ENCODE data around the gene RAP1GAP. TPM values are rescaled to one million over a fixed set of nuclear protein-coding genes. Genes with fewer than 3 reads are reported as not detected.
"Not testable (repeated sequence)": the region's sequence is repeated elsewhere in the genome, so short reads cannot be mapped to it uniquely, and the experiment has no call there.

RAP1GAP gene
- total RNA-seq, 1 donor from 2014 or later = 3.0 TPM

- ATAC-seq = no peak
These were observed 100.3 kb downstream of the RAP1GAP start for GRCh38 chr1:21568809-21569385.

GRCh38 chr1:21568006-21568746 is 101.0 kb downstream of the RAP1GAP start:
- peak; percentile 36 for ATAC-seq

DNA sequence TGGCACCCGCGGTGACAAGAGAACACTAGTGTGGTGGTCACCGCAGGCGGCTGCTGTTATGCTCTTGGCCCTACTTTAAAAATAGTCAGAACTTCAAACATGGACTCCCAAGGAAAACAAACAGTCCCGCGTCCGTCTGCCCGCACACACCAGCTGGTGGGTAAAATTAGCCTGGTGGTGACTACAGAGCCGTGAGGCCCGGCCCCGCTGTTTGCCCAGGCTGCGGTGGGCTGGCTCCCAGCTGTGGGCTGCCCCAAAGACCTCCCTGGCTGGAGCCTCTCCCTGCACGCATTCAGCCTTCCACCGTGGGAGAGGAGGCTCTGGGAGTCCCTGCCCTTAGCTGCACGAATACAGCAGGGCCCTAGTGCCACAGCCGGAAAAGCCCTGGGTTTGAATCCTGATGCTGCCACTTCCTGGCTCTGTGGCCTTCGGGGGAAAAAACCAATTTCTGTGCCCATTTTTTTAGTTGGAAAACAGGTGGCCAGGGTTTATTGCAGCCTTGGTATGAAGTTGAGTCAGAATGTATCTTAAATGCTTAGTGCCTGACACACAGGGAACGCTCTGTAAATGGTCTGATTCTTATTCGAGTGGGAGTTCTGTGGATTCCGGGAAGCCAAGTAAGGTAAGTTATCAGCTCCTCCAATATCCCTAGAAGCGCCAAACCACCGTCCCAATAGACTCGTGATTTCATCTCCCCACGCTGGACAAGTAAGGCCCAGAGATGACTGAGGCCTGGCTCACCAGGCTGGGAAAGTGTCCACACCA is 101.7 kb downstream of the RAP1GAP start:
- ATAC-seq = no peak

- not testable (repeated sequence) for ATAC-seq
These were observed 102.8 kb downstream of the RAP1GAP start for GRCh38 chr1:21566361-21566760.

GRCh38 chr1:21565285-21565684 is 103.9 kb downstream of the RAP1GAP start:
- ATAC-seq = no peak

DNA sequence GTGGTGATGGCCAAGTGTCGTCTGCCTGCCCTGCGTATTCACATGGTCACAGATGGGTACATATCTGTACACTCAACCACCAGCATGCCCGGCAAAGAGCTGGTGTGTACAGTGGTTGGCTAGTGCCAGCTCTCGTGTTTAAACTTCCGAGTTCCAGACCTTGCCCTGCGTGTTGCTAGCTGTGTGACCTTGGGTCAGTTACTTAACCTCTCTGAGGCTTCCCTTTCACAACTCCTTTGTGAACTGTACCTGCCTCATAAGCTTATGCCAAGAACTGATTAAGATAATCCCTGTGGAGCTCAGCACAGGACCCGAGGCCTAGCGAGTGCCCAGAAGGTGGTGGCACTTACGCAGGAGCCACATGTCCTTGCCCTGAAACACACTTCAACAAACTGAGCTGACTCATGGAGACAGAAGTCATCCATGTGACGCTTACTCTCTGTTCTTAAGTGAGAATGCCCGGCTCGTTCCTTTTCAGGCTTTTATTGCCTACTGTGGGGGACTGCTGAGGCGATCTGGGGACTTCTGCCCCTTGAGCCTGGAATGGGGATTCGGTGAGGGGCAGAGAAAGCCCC is 104.5 kb downstream of the RAP1GAP start:
- peak; percentile 75 for ATAC-seq

DNA sequence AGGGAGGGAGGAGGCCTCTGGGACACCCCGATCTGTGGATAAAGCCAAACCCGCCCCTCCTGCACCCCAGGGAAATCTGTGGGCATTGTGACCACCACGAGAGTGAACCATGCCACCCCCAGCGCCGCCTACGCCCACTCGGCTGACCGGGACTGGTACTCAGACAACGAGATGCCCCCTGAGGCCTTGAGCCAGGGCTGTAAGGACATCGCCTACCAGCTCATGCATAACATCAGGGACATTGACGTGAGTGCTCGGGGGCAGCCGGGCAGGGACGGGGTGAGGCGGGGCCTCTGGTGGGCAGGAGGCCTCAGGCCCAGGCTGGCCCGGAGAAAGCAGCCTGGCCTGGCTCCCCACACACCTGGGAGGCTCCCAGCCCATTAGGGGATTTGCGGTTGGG is 105.2 kb downstream of the RAP1GAP start:
- ATAC-seq = peak; percentile 8

DNA sequence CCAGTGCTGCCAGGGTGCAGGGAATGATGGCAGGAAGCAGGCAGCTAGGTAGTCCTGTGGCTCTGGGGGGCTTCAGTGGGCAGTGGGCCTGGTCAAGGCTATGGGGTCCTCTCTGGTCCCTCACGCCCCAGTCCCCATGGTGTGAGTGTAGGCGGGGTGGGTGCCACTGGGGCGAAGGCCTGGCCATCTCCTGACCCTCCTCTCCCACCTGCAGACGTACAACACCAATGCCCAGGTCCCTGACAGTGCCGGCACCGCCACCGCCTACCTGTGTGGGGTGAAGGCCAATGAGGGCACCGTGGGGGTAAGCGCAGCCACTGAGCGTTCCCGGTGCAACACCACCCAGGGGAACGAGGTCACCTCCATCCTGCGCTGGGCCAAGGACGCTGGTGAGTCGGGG is 106.3 kb downstream of the RAP1GAP start:
- ATAC-seq = no peak

DNA sequence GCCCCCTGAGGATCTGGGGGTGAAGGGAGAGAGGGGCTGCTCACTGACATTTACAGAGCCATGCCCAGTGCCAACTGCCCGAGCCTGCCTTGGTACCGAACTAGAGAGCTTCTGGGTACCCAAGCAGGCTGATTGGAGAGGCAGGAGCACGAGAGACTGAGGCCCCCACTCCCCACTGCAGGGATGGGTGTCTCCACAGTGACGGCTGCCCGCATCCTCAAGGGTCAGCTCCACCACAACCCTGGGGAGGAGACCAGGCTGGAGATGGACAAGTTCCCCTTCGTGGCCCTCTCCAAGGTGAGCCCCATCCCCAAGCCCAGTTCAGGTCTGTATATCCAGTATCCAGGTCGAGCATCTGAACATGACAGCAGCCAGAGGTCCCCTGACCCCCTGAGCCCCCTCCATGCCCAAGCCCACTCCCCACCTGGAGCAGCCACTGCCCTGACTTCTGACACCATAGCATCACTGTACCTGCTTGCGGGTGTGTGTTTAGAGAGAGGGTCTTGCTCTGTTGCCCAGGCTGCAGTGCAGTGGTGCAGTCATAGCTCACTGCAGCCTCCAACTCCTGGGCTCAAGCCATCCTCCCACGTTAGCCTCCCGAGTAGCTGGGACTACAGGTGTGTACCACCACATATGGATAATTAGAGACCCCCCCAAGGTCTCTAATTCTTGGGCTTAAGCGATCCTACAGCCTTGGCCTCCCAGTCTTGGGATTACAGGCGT is 108.1 kb downstream of the RAP1GAP start:
- no peak for ATAC-seq

GRCh38 chr1:21559788-21560567 is 109.2 kb downstream of the RAP1GAP start:
- ATAC-seq = no peak

GRCh38 chr1:21553116-21553926 is 115.8 kb downstream of the RAP1GAP start:
- no peak for ATAC-seq

- no peak for ATAC-seq
These were observed 116.4 kb downstream of the RAP1GAP start for GRCh38 chr1:21552715-21553114.

GRCh38 chr1:21550866-21551475 is 118.2 kb downstream of the RAP1GAP start:
- ATAC-seq = no peak

DNA sequence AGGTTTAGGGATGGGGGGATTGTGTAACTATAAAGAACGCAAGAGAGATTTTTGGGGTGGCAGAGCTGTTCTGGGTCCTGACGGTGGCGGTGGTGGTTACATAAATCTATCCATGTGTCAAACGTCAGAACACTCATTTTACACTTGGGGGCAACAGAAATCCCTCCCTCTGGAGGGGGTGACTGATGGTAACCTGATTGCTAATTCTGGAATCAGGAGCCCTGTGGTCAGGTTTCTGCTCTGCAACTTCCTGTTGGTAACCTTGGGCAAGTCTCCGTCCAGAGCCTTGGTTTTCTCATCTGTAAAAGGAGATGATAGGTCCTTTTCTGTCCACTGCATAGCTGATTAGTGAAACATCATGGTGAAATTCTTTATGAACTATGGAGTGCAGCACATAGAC is 119.1 kb downstream of the RAP1GAP start:
- no peak for ATAC-seq

DNA sequence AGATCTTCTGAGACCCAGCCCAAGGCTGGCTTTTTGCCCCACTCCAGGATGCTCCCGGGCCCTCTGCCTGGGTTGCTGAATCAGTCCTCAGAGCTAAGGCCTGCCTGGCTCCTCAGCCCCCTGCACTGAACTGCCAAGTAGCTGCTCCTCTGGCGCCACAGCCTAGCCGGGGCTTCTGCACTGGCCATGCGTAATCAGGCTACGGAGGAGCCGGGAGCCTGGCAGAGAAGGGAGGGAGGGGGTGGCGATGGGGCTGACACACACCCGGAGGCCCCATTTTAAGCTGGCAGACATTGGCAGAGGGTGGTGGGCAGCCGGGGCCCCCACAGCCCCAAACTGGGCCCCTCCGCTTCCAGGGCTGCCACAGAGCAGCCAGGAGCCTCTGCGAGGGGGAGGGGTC is 121.3 kb downstream of the RAP1GAP start:
- peak; percentile 10 for ATAC-seq

Other genes with a start within 250 kb of the RAP1GAP start
- gene NBPF3, start 229.2 kb downstream of the RAP1GAP start, total RNA-seq = 6.7 TPM
- 3.6 TPM for gene ALPL, start 159.9 kb downstream of the RAP1GAP start, total RNA-seq
- 37.3 TPM for gene USP48, start 113.8 kb upstream of the RAP1GAP start, total RNA-seq
- 0.04 TPM for gene LDLRAD2, start 142.9 kb upstream of the RAP1GAP start, total RNA-seq

Data from esophagus mucosa (tissue), 1 donor.